NCI-H82 treated with DMSO at 0.1 percent for 48 hours (cell line): ENCODE data around the gene AP4S1.

ENCODE experiments used
- DNase-seq: peaks from one replicate; lab custom pipeline; 2025; ENCODE audit not compliant: unreplicated experiment; lab: John Stamatoyannopoulos, UW

The AP4S1 gene

GRCh38 chr14:31127690-31128089, 102.2 kb downstream of the AP4S1 start:
- DNase-seq, result no peak

DNA sequence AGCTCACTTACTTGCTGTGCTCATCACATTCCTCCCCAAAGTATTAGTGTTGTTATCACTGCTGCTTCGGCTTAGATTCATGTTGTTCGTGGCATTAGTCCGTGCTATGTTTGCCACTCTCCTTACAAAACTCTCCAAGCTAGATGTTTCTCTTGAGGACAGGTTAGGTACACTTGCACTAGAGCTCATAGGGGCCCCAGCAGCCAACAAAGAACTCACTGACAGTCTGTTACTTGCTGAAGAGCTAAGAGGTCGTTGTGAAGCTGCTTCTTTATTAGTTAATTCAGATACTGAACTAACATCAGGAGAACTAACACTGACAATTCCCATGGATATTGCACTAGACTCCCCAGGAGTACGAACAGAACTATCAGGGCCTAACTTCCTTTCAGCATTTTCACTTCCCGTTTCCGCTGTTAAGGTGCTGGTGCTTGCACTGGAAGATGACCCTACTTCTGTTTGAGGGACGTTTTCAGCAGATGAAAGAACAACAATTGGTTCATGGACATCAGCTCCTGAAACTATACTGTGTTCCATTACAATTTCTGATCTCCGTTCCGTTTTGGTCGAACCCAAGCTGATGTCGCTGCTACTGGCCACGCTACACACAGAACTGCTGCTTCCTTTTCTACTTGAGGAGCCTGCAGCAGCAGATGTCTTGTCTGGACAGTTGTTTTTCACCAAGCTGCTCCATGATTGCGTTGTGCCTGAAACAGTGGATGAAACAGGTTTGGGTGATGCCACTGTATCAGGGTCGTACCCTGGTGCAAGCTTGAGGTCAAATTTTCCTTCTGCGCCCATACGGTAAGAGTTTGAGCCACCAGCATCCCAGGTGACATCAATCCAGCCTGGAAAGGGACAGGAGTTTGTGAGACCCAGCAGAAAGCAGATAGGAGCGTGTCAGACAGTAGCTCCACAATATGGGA, 103.4 kb downstream of the AP4S1 start:
- DNase-seq, result no peak

DNA sequence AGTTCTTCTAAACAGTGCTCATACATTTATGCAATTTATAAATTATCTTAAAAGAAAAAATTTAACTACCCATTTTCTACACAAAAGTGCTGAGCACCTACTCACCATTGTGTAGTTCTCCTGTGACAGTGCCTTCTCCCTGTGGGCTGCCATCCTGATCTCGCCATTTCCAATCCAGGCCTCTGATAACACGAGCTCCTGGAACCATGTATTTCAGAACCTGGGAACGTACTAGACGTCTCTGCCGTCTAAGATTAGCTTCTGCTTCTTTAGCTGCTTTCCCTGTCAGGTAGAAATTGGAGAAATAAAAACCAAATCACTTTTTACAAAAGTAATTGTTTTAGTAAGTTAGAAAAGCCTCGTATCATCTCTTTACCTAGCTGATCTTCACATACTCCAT, 107.7 kb downstream of the AP4S1 start:
- DNase-seq, result no peak

GRCh38 chr14:31137214-31137889, 111.9 kb downstream of the AP4S1 start:
- no peak for DNase-seq

- DNase-seq, result no peak
These were observed 112.9 kb downstream of the AP4S1 start for GRCh38 chr14:31138301-31138700.

- no peak for DNase-seq
These were observed 113.9 kb downstream of the AP4S1 start for GRCh38 chr14:31139301-31139847.

DNA sequence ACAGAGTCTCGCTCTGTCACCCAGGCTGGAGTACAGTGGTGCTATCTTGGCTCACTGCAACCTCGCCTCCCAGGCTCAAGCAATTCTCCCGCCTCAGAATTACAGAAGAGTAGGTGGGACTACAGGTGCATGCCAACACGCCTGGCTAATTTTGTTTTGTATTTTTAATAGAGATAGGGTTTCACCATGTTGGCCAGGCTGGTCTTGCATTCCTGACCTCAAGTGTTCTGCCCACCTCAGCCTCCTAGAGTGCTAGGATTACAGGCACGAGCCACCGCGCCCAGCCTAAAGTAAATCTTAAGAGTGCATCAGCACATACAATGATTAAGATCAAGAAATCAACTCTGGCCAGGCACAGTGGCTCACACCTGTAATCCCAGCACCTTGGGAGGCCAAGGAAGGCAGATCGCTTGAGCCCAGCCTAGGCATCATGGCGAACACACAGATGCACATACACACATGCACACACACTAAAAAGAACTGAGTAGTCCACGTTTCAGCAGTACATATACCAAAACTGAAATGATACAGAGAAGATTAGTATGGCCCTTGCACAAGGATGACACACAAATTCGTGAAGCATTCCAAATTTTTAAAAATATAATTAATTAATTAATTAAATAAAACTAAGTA, 117.1 kb downstream of the AP4S1 start:
- no peak for DNase-seq
